ENCODE results near the gene SLC22A23.

Gene SLC22A23

GRCh38 chr6:3368685-3369084, 88.2 kb downstream of the SLC22A23 start:
- no peak for DNase-seq

GRCh38 chr6:3367630-3368029, 89.2 kb downstream of the SLC22A23 start:
- DNase-seq, result no peak

GRCh38 chr6:3366596-3367413, 90.0 kb downstream of the SLC22A23 start:
- DNase-seq, result no peak

- DNase-seq, result no peak
These were observed 92.5 kb downstream of the SLC22A23 start for GRCh38 chr6:3364391-3364790.

GRCh38 chr6:3363296-3364025, 93.4 kb downstream of the SLC22A23 start:
- DNase-seq, result no peak

- DNase-seq, result no peak
These were observed 95.4 kb downstream of the SLC22A23 start for GRCh38 chr6:3361312-3362037.

- no peak for DNase-seq
These were observed 96.2 kb downstream of the SLC22A23 start for GRCh38 chr6:3360727-3361045.

GRCh38 chr6:3359973-3360726, 96.7 kb downstream of the SLC22A23 start:
- DNase-seq, result no peak

GRCh38 chr6:3359101-3359752, 97.6 kb downstream of the SLC22A23 start:
- no peak for DNase-seq

GRCh38 chr6:3358413-3359100, 98.3 kb downstream of the SLC22A23 start:
- DNase-seq, result no peak

- no peak for DNase-seq
These were observed 99.2 kb downstream of the SLC22A23 start for GRCh38 chr6:3357678-3358077.

GRCh38 chr6:3356824-3357420, 99.9 kb downstream of the SLC22A23 start:
- DNase-seq, result no peak

GRCh38 chr6:3356056-3356823, 100.6 kb downstream of the SLC22A23 start:
- DNase-seq, result peak; percentile 88

- no peak for DNase-seq
These were observed 101.3 kb downstream of the SLC22A23 start for GRCh38 chr6:3355358-3356055.

- no peak for DNase-seq
These were observed 101.9 kb downstream of the SLC22A23 start for GRCh38 chr6:3355011-3355357.

- DNase-seq, result no peak
These were observed 102.9 kb downstream of the SLC22A23 start for GRCh38 chr6:3353939-3354338.

- no peak for DNase-seq
These were observed 103.5 kb downstream of the SLC22A23 start for GRCh38 chr6:3353213-3353903.

GRCh38 chr6:3352678-3353077, 104.2 kb downstream of the SLC22A23 start:
- DNase-seq, result no peak

GRCh38 chr6:3351829-3352524, 104.9 kb downstream of the SLC22A23 start:
- DNase-seq, result no peak
